Coronary artery (tissue), 2 donors: ENCODE results near the gene RPL32.

Source experiments
- DNase-seq: peaks from one replicate; pipeline ENCODE4 v3.0.0-alpha.2; 2017; ENCODE audit warnings: low spot score
- H3K27ac ChIP-seq, 2 donors: fragments of 200-600 bp; sonication (generic); one replicate each; pipeline ENCODE4 v1.5.1; 2016 to 2019
- H3K4me3 ChIP-seq: fragments of 200-600 bp; sonication (generic); 2 replicates; pipeline ENCODE4 v1.5.1; 2016; ENCODE audit warnings: mild to moderate bottlenecking, moderate library complexity
- TF ChIP-seq, protein P1 (sequence below): fragments of 200-600 bp; sonication (generic); IDR thresholded peaks from one replicate; pipeline ENCODE4 v1.5.1; 2019; ENCODE audit warnings: antibody characterized with exemption

Gene RPL32

DNA sequence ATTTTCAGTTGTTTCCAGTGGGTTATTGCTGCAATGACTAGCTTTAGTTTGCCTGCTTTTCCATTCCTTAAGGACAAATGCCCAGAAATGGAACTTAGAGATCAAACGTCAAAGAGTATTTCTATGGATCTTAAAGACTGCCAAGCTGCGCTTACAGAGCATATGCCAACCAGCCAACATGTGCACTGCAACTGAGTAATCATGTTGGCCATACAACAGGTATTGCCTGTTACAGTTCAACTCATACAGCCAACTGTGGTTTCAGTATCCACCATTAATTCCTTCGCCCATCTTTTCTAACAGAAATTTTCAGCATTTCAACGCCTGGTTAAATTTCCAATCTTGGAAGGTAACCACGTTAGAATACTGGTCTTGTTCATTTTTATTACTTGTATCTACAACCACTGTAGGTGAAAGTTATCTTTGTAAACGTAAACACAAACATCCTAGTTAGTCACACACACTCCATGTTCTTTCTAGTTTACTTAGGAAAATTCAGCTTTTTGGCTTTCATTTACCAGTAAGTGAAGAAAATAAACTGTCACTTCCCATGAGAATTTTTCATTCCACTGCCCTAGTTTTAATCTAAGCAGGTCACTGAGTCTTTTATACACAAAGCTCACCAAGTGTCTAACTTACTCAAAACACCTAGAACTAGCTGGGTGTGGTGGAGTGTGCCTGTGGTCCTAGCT is 3.9 kb downstream of the RPL32 start:
- H3K27ac ChIP-seq: no peak overlapping the region
- TF ChIP-seq, protein P1, sequence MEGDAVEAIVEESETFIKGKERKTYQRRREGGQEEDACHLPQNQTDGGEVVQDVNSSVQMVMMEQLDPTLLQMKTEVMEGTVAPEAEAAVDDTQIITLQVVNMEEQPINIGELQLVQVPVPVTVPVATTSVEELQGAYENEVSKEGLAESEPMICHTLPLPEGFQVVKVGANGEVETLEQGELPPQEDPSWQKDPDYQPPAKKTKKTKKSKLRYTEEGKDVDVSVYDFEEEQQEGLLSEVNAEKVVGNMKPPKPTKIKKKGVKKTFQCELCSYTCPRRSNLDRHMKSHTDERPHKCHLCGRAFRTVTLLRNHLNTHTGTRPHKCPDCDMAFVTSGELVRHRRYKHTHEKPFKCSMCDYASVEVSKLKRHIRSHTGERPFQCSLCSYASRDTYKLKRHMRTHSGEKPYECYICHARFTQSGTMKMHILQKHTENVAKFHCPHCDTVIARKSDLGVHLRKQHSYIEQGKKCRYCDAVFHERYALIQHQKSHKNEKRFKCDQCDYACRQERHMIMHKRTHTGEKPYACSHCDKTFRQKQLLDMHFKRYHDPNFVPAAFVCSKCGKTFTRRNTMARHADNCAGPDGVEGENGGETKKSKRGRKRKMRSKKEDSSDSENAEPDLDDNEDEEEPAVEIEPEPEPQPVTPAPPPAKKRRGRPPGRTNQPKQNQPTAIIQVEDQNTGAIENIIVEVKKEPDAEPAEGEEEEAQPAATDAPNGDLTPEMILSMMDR: no peak
- no peak for DNase-seq
- no peak overlapping the region for H3K4me3 ChIP-seq

DNA sequence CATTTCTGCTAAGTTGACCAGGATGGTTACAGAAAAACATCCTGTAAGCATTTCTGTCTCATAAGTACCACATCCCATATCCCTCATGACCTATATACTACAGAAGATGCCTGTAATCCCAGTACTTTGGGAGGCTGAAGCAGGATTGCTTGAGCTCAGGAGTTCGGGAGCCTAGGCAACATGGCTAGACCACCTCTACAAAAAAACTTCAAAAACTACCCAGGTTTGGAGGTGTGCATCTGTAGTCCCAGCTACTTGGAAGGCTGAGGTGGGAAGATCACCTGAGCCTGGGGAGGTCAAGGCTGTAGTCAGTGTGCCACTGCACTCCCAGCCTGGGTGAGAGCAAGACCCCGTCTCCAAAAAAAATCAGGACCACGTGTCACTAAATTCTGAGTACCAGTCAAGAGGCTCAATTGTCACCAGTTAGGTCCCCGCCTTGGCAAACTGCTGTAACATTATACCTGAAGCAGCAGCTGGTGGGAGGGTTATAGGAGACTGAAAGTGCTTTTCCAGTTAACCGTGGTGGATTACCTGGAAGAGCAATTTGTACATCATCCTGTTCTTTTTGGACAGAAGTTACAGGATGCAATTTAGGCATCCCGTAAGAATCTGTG is 6.2 kb downstream of the RPL32 start:
- Histone ChIP-seq H3K4me3 (no peak overlapping the region), H3K27ac (no peak overlapping the region)
- TF ChIP-seq, protein P1: no peak
- no peak for DNase-seq

- no peak overlapping the region for H3K4me3 ChIP-seq
- H3K27ac ChIP-seq: no peak overlapping the region
- TF ChIP-seq, protein P1: no peak
- DNase-seq: no peak
Observed at GRCh38 chr3:12833222-12834161, 7.9 kb downstream of the RPL32 start.

DNA sequence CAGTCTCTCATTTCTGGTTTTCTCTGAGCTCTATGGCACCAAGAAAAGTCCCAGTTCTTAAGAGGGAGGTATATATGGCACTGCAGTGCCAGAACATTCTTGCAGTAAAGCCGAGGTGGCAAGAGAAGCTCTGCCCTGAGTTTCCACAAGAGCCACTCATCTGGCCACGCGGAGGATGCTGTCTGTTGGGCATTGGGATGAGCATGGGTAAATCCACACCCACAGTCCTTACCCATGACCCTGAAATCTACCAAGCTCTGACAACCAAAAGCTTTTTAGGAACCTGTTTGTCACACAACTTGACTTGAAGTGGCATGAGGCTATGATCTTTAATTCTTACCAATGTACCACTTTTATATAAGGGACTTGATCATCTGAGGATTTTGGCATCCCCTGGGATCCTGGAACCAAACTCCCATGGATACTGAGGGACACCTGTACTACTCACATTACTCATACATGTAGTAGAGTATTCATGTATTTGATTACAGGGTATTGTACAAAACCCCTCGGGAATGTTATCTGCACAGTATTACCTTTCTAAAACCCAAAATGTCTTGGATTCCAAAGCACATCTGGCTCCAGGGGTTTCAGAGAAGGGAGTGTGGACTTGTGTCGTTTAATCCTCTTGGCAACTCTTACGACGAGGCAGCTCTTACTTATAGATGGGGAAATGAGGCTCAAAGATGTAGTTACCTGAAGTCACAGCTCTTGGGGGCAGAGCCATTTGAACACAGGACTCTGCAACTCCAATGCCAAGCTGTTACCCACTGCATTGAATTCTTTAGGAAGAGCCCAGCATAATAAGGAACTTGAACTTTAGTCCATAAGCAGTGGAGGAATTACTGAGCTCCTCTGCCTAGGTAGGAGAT is 8.8 kb downstream of the RPL32 start:
- Histone ChIP-seq H3K4me3 (no peak overlapping the region), H3K27ac (no peak overlapping the region)
- TF ChIP-seq, protein P1: no peak
- no peak for DNase-seq

DNA sequence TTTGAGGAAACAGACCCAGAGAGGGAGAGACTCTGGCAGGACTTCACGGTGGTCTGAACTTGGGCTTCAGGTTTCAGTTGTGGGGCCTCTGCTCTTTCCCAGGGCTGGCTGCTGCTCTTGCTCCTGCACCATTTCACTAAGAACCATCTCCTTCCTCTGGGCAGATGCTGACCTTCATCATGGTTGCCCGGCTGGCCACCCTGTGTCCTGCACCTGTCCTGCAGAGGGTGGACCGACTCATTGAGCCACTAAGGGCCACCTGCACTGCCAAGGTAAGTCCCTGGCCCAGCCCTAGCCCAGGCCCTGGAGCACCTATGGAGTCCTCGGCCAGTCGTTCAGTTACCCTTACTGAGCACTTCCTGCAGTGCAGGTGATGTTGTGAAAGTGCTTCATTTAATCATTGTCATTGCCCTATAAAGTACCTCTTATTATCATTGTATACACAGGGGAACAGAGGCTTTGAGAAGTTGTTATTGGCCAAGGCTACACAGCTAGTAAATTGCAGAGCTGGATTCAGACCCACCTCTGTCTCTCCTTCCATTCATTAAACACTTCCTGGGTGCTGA is 10.0 kb downstream of the RPL32 start:
- no peak overlapping the region for H3K27ac ChIP-seq
- DNase-seq: no peak
- TF ChIP-seq, protein P1: no peak
- no peak overlapping the region for H3K4me3 ChIP-seq

- H3K27ac ChIP-seq: no peak overlapping the region
- DNase-seq: no peak
- TF ChIP-seq, protein P1: no peak
Observed at GRCh38 chr3:12830785-12831156, 10.6 kb downstream of the RPL32 start.

More at GRCh38 chr3:12830785-12831156, 10.6 kb downstream of the RPL32 start:
- no peak overlapping the region for H3K4me3 ChIP-seq
